GM19397 (cell line): ENCODE results near the gene CBLB.

Experiments
- ATAC-seq: cut with Tn5 transposase; IDR thresholded peaks from one replicate; pipeline ENCODE4 v1.9.1; 2021; ENCODE audit warnings: mild to moderate bottlenecking, moderate library complexity; ENCODE audit not compliant: unreplicated experiment

CBLB gene

GRCh38 chr3:105868742-105869530 is at the start of gene CBLB:
CBLB (minus strand) TSS chr3:105869012; CDS start chr3:105867577, 1,435 bp downstream.
- peak; percentile 93 for ATAC-seq

GRCh38 chr3:105916767-105917166 is 48.0 kb upstream of the CBLB start:
- ATAC-seq: no peak

GRCh38 chr3:105915524-105915923 is 46.7 kb upstream of the CBLB start:
- no peak for ATAC-seq

GRCh38 chr3:105913616-105914015 is 44.8 kb upstream of the CBLB start:
- no peak for ATAC-seq

GRCh38 chr3:105912891-105913290 is 44.1 kb upstream of the CBLB start:
- ATAC-seq: no peak

GRCh38 chr3:105911496-105911895 is 42.7 kb upstream of the CBLB start:
- ATAC-seq: no peak

- ATAC-seq: no peak
Observed at GRCh38 chr3:105907777-105908176, 39.0 kb upstream of the CBLB start.

GRCh38 chr3:105906836-105907235 is 38.0 kb upstream of the CBLB start:
- ATAC-seq: no peak

GRCh38 chr3:105906345-105906744 is 37.5 kb upstream of the CBLB start:
- no peak for ATAC-seq

- no peak for ATAC-seq
Observed at GRCh38 chr3:105905328-105905727, 36.5 kb upstream of the CBLB start.

GRCh38 chr3:105904678-105905284 is 36.0 kb upstream of the CBLB start:
- ATAC-seq: no peak

GRCh38 chr3:105904251-105904650 is 35.4 kb upstream of the CBLB start:
- ATAC-seq: no peak

- ATAC-seq: no peak
Observed at GRCh38 chr3:105899516-105899915, 30.7 kb upstream of the CBLB start.

- no peak for ATAC-seq
Observed at GRCh38 chr3:105891101-105891500, 22.3 kb upstream of the CBLB start.

- no peak for ATAC-seq
Observed at GRCh38 chr3:105888621-105889579, 20.1 kb upstream of the CBLB start.

- no peak for ATAC-seq
Observed at GRCh38 chr3:105885256-105885655, 16.4 kb upstream of the CBLB start.

GRCh38 chr3:105883798-105884377 is 15.1 kb upstream of the CBLB start:
- ATAC-seq: no peak

GRCh38 chr3:105880681-105881290 is 12.0 kb upstream of the CBLB start:
- no peak for ATAC-seq

- no peak for ATAC-seq
Observed at GRCh38 chr3:105878061-105878460, 9.2 kb upstream of the CBLB start.

GRCh38 chr3:105877336-105877910 is 8.6 kb upstream of the CBLB start:
- ATAC-seq: no peak
